D721Med (cell line): Measurements from ENCODE around the gene WAS.
"Not testable (repeated sequence)": the region's sequence is repeated elsewhere in the genome, so short reads cannot be mapped to it uniquely, and the experiment has no call there.

ENCODE experiments used
- DNase-seq: peaks from one replicate; pipeline ENCODE4 v3.0.0; 2011; ENCODE audit warnings: low spot score; ENCODE audit not compliant: insufficient read length
- FAIRE-seq: peaks from 2 replicates; lab custom pipeline; 2011; peaks lifted over from hg19 to GRCh38; lab: Jason Lieb, UNC
- TF ChIP-seq, protein P1 (sequence below): IDR thresholded peaks from 2 replicates; pipeline ENCODE4 v1.5.1; 2012; ENCODE audit warnings: mild to moderate bottlenecking, control low read depth; ENCODE audit not compliant: insufficient read depth; ENCODE audit errors: missing control alignments

WAS gene

DNA sequence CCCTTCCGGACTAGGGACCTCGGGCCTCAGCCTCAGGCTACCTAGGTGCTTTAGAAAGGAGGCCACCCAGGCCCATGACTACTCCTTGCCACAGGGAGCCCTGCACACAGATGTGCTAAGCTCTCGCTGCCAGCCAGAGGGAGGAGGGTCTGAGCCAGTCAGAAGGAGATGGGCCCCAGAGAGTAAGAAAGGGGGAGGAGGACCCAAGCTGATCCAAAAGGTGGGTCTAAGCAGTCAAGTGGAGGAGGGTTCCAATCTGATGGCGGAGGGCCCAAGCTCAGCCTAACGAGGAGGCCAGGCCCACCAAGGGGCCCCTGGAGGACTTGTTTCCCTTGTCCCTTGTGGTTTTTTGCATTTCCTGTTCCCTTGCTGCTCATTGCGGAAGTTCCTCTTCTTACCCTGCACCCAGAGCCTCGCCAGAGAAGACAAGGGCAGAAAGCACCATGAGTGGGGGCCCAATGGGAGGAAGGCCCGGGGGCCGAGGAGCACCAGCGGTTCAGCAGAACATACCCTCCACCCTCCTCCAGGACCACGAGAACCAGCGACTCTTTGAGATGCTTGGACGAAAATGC is at the start of gene WAS:
Gene WAS (plus strand): TSS at position 389 of the 572 bp plus-strand sequence. CDS start 55 bp downstream, at position 444.
- no peak for FAIRE-seq
- no peak for DNase-seq

DNA sequence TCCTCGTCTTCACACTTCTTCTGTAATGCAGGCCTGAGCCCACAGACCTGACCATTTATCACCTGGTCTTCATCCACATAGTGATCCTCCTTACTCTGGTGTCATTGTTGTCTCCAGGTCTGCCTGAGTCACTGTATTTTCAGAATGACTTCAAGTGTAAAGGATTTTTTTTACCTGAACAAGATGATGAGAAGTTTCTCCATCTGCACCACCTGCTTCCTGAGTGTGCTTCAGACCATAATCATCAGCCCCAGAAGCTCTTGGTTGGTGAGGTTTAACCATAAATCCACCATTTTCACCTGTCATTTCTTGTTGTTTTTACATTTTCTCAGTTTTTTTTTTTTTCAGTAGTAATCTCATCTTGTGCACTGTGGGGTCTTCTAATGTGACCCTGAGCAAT is 47.3 kb upstream of the WAS start:
- FAIRE-seq (no peak), DNase-seq (no peak)
- TF ChIP-seq, protein P1, sequence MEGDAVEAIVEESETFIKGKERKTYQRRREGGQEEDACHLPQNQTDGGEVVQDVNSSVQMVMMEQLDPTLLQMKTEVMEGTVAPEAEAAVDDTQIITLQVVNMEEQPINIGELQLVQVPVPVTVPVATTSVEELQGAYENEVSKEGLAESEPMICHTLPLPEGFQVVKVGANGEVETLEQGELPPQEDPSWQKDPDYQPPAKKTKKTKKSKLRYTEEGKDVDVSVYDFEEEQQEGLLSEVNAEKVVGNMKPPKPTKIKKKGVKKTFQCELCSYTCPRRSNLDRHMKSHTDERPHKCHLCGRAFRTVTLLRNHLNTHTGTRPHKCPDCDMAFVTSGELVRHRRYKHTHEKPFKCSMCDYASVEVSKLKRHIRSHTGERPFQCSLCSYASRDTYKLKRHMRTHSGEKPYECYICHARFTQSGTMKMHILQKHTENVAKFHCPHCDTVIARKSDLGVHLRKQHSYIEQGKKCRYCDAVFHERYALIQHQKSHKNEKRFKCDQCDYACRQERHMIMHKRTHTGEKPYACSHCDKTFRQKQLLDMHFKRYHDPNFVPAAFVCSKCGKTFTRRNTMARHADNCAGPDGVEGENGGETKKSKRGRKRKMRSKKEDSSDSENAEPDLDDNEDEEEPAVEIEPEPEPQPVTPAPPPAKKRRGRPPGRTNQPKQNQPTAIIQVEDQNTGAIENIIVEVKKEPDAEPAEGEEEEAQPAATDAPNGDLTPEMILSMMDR: no peak

More for the DNA sequence above, at the start of gene WAS:
- TF ChIP-seq, protein P1: no peak

DNA sequence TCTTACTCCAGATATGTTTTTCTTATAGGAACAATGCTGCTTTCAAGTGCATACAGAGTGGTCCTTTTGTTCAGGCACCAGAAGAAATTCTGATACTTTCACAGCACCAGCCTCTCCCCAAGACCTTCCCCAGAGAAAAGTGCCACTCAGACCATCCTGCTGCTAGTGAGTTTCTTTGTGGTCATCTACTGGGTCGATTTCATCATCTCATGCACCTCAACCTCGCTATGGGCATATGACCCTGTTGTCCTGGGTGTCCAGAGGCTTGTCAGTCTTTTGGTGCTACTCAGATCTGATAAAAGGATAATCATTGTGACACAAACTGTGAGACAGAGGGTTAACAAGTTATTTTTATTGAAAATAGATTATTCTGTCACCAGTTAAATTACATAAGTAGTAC is 46.8 kb upstream of the WAS start:
- FAIRE-seq: no peak
- TF ChIP-seq, protein P1: no peak
- no peak for DNase-seq

DNA sequence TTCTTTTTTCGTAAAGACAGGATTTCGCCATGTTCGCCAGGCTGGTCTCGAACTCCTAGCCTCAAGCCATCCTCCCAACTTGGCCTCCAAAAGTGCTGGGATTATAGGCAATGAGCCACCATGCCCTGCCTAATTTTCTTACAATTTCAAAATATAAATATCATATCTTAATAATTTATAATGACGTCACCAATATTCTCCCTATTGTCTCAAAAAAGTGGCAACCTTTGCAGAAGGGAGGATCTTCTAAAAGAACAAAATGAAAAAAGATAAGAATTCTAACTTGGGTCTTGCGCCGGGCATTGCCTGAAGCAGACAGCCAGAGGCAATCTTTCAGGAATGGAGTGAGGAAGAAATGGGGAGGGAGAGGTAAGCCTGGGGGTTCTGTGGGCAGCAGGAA is 37.9 kb upstream of the WAS start:
- FAIRE-seq: no peak
- DNase-seq: no peak
- TF ChIP-seq, protein P1: no peak

DNA sequence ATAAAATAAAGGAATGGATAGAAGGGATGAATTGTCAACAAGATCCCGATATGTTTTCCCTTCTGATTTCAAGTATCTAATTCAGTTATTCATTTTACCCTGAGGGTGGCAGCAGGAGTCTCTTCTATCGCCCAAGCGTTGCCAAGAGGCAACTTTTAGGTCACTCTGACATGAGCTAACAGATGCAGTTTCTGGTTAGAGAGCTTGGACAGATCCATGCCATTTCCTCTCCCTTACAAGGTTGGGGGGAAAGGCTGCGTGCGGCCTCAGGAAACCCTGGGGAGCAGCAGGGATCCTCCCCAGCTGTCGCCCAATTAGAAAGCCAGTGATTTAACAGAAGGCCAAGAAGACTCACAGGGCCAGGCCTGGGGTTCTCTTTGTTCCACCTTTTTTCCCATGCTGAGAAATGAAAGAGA is 35.3 kb upstream of the WAS start:
- TF ChIP-seq, protein P1: peak; percentile 34
- DNase-seq (peak; percentile 21), FAIRE-seq (no peak)

DNA sequence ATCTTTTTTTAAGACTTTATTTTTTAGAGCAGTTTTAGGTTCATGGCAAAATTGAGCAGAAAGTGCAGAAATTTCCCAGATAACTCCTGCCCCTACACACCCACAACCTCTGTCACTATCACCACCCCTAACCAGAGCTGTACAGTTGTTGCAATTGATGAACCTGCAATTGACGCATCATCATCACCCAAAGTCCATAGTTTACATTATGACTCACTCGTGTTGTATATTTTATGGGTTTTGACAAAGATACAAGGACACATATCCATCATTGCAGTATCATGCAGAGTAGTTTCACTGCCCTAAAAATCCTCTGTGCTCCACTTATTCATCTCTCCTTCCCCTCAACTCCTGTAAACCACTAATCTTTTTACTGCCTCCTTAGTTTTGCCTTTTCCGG is 34.5 kb upstream of the WAS start:
- peak; percentile 32 for FAIRE-seq
- DNase-seq: no peak
- TF ChIP-seq, protein P1: no peak

DNA sequence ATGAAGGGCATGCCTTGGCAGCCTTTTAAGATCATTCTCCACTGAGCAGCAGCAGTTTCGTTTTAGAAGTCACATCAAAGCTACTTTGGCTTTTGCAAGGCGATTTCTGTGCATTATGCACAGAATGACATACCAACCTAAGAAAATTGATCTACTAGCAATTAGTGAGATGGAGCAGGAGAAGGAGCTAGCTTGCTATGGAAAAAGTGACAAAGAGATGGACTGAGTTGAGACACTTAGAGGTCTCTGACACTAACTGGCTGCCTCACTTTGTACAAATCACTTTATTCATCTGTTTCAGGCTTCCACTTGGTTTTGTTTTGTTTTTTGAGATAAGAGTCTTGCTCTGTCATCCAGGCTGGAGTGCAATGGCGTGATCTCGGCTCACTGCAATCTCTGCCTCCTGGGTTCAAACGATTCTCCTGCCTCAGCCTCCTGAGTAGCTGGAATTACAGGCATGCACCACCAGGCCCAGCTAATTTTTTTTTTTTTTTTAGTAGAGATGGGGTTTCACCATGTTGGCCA is 31.5 kb upstream of the WAS start:
- not testable (repeated sequence) for DNase-seq, FAIRE-seq

DNA sequence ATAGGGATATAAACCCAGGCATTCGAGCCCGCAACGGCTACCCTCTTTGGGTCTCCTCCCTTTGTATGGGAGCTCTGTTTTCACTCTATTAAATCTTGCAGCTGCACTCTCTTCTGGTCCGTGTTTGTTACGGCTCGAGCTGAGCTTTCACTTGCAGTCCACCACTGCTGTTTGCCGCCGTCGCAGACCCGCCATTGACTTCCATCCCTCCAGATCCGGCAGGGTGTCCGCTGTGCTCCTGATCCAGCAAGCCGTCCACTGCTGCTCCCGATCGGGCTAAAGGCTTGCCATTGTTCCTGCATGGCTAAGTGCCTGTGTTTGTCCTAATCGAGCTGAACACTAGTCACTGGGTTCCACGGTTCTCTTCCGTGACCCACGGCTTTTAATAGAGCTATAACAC is 28.9 kb upstream of the WAS start:
- DNase-seq, FAIRE-seq: not testable (repeated sequence)

DNA sequence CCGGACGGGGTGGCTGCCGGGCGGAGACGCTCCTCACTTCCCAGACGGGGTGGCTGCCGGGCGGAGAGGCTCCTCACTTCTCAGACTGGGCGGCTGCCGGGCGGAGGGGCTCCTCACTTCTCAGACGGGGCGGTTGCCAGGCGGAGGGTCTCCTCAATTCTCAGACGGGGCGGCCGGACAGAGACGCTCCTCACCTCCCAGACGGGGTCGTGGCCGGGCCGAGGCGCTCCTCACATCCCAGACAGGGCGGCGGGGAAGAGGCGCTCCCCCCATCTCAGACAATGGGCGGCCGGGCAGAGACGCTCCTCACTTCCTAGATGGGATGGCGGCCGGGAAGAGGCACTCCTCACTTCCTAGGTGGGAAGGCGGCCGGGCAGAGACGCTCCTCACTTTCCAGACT is 23.9 kb upstream of the WAS start:
- not testable (repeated sequence) for FAIRE-seq, DNase-seq
